ENCODE measurements around the gene ID2. TPM values are rescaled to one million over a fixed set of nuclear protein-coding genes. Genes with fewer than 3 reads are reported as not detected.

ID2 gene
- total and polyA plus RNA-seq, 2 of the 13 experiments (the other 11 are each of a cell fraction or from before 2014, with no cell fraction given) = 214 to 719 TPM

- TF ChIP-seq, protein P1, sequence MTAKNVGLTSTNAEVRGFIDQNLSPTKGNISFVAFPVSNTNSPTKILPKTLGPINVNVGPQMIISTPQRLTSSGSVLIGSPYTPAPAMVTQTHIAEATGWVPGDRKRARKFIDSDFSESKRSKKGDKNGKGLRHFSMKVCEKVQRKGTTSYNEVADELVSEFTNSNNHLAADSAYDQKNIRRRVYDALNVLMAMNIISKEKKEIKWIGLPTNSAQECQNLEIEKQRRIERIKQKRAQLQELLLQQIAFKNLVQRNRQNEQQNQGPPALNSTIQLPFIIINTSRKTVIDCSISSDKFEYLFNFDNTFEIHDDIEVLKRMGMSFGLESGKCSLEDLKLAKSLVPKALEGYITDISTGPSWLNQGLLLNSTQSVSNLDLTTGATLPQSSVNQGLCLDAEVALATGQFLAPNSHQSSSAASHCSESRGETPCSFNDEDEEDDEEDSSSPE (CRISPR knock-in tag; IDR thresholded peaks at IDR 0.05) = no peak
- TF ChIP-seq, protein P2, sequence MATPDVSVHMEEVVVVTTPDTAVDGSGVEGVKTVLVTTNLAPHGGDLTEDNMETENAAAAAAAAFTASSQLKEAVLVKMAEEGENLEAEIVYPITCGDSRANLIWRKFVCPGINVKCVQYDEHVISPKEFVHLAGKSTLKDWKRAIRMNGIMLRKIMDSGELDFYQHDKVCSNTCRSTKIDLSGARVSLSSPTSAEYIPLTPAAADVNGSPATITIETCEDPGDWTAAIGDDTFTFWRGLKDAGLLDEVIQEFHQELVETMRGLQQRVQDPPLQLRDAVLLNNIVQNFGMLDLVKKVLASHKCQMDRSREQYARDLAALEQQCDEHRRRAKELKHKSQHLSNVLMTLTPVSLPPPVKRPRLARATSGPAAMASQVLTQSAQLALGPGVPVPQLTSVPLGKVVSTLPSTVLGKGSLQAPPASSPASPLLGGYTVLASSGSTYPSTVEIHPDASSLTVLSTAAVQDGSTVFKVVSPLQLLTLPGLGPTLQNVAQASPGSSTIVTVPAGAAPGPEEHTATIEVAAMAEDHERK (CRISPR knock-in tag; IDR thresholded peaks at IDR 0.05; ENCODE audit: low read depth) = no peak
- no peak for TF ChIP-seq MAFK (conservative IDR thresholded peaks at IDR 0.05 in 1 of 2, IDR thresholded peaks at IDR 0.05 in 1 of 2; ENCODE audit: low read length in 2 of 2)
These were observed 27.8 kb upstream of the ID2 start (continued) for GRCh38 chr2:8654041-8654440.

- Histone ChIP-seq H3K9me3 (ENCODE audit: low read length) (no peaks in the 10 kb centered on the region), H2AFZ (ENCODE audit: low read length) (no peak overlapping the region), H3K4me1 (ENCODE audit: insufficient read depth, low read length) (peaks cover 67% of the 10 kb centered on the region), H3K9ac (ENCODE audit: insufficient read depth, low read depth, low read length) (no peak overlapping the region), H3K27me3 (ENCODE audit: control insufficient read depth in 1 of 2, insufficient read depth in 2 of 2, low read length in 2 of 2) (no peaks in the 10 kb centered on the region), H3K4me2 (ENCODE audit: low read depth, low read length) (no peak overlapping the region), H3K79me2 (ENCODE audit: insufficient read depth, low read length) (no peaks in the 10 kb centered on the region), H4K20me1 (ENCODE audit: insufficient read depth, low read length) (no peaks in the 10 kb centered on the region), H3K4me3 (replicated peaks in 1 of 3; ENCODE audit: insufficient read depth in 1 of 3, low read depth in 2 of 3, low read length in 3 of 3) (no peak overlapping the region), H3K36me3 (replicated peaks in 1 of 2; ENCODE audit: control insufficient read depth in 1 of 2, insufficient read depth in 2 of 2, low read length in 2 of 2) (no peaks in the 10 kb centered on the region), H3K27ac (ENCODE audit: extremely low read length, insufficient read depth, low read length) (no peak overlapping the region)
- DNase-seq (ENCODE audit: low spot score) (no peak), FAIRE-seq (no peak), ATAC-seq (no peak)
- POLR2A ChIA-PET = no interaction called here
- TF ChIP-seq ARNT2 (CRISPR knock-in tag; IDR thresholded peaks at IDR 0.05; ENCODE audit: low read depth) = no peak
- peak; percentile 79 for TF ChIP-seq ZNF121 (CRISPR knock-in tag; IDR thresholded peaks at IDR 0.05)
- in situ Hi-C loops (cut with HindIII; ENCODE audit: extremely low pct_ligation_motif_present, low pct_unique_long_range_greater_than_20kb) = no loop called here
- BruUV-seq (replicated peaks) = no TSS peak
- intact Hi-C loops (cut with micrococcal nuclease; ENCODE audit: unreplicated experiment) = no loop called here
- CTCF ChIA-PET (ENCODE audit: low intra/inter-chr PET ratio, low total read pairs) = no interaction called here
These were observed 27.4 kb upstream of the ID2 start for GRCh38 chr2:8654483-8654882.

Data from HepG2 (cell line).